GM23338 (cell line): ENCODE results near the gene MAP4K4. TPM values are rescaled to one million over a fixed set of nuclear protein-coding genes. Genes with fewer than 3 reads are reported as not detected.

Source experiments
- ATAC-seq: fragments of 200-7000 bp; cut with Tn5 transposase; 3 replicates; pipeline ENCODE4 v1.9.1; 2020
- DNase-seq: peaks from one replicate; pipeline ENCODE4 v3.0.0-alpha.2; 2015; ENCODE audit warnings: low spot score
- H2AFZ ChIP-seq: fragments of 200-600 bp; sonication (generic); 2 replicates; pipeline ENCODE4 v1.8.0; 2016; ENCODE audit warnings: antibody characterized with exemption, mild to moderate bottlenecking, moderate library complexity
- H3F3A ChIP-seq: fragments of 200-600 bp; sonication (generic); replicated peaks from 2 replicates; pipeline ENCODE4 v1.8.0; 2017; ENCODE audit warnings: antibody characterized with exemption, mixed run types, low read depth
- H3K27ac ChIP-seq: fragments of 200-600 bp; sonication (generic); 2 replicates; pipeline ENCODE4 v1.6.1; 2016; ENCODE audit warnings: low read depth
- H3K27me3 ChIP-seq: fragments of 200-600 bp; sonication (generic); 2 replicates; pipeline ENCODE4 v1.8.0; 2016; ENCODE audit warnings: mild to moderate bottlenecking, mixed run types, moderate library complexity; ENCODE audit not compliant: insufficient read depth
- H3K36me3 ChIP-seq: fragments of 200-600 bp; sonication (generic); 2 replicates; pipeline ENCODE4 v1.8.0; 2016; ENCODE audit warnings: mild to moderate bottlenecking; ENCODE audit not compliant: insufficient read depth
- H3K4me1 ChIP-seq: fragments of 200-600 bp; sonication (generic); 2 replicates; pipeline ENCODE4 v1.8.0; 2016; ENCODE audit warnings: mild to moderate bottlenecking, moderate library complexity; ENCODE audit not compliant: insufficient read depth
- H3K4me2 ChIP-seq: fragments of 200-600 bp; sonication (generic); 2 replicates; pipeline ENCODE4 v1.7.1; 2017; ENCODE audit warnings: mixed run types
- H3K4me3 ChIP-seq: fragments of 200-600 bp; sonication (generic); 2 replicates; pipeline ENCODE4 v1.6.1; 2016; ENCODE audit warnings: mixed run types
- H3K79me2 ChIP-seq: fragments of 200-600 bp; sonication (generic); replicated peaks from 2 replicates; pipeline ENCODE4 v1.8.0; 2017; ENCODE audit warnings: mild to moderate bottlenecking; ENCODE audit not compliant: insufficient read depth
- H3K9me2 ChIP-seq: fragments of 200-600 bp; sonication (generic); 2 replicates; pipeline ENCODE4 v1.8.0; 2017; ENCODE audit not compliant: insufficient read depth
- H4K20me1 ChIP-seq: fragments of 200-600 bp; sonication (generic); replicated peaks from 2 replicates; pipeline ENCODE4 v1.8.0; 2017; ENCODE audit warnings: mild to moderate bottlenecking; ENCODE audit not compliant: insufficient read depth
- H3K27ac Mint-ChIP-seq: 2 replicates; pipeline ENCODE4 v1.8.0; 2020; ENCODE audit warnings: inconsistent platforms, mild to moderate bottlenecking, moderate library complexity, mixed read lengths
- H3K27me3 Mint-ChIP-seq: 3 replicates; pipeline ENCODE4 v1.8.0; 2022; ENCODE audit warnings: low read depth, mild to moderate bottlenecking, moderate library complexity, mixed read lengths, inconsistent platforms; ENCODE audit not compliant: insufficient read depth, poor library complexity
- H3K36me3 Mint-ChIP-seq: 3 replicates; pipeline ENCODE4 v1.8.0; 2021; ENCODE audit warnings: low read depth, mild to moderate bottlenecking, inconsistent platforms, moderate library complexity, mixed read lengths
- H3K4me1 Mint-ChIP-seq: 3 replicates; pipeline ENCODE4 v1.8.0; 2020; ENCODE audit warnings: mild to moderate bottlenecking, inconsistent platforms, mixed read lengths
- H3K4me3 Mint-ChIP-seq: 3 replicates; pipeline ENCODE4 v1.8.0; 2021; ENCODE audit warnings: moderate library complexity, mild to moderate bottlenecking, inconsistent platforms, mixed read lengths
- H3K9me3 Mint-ChIP-seq: 3 replicates; pipeline ENCODE4 v1.8.0; 2020; ENCODE audit warnings: moderate library complexity, mild to moderate bottlenecking, inconsistent platforms, mixed read lengths
- CREB1 ChIP-seq: fragments of 250-450 bp; sonication (Bioruptor Pico); IDR thresholded peaks from 2 replicates; pipeline ENCODE4 v1.5.0; 2020; ENCODE audit warnings: low read depth, mild to moderate bottlenecking, moderate library complexity
- EZH2 ChIP-seq: fragments of 200-600 bp; sonication (generic); IDR thresholded peaks from one replicate; pipeline ENCODE4 v1.8.0; 2017; ENCODE audit warnings: antibody characterized with exemption, mild to moderate bottlenecking, low read depth; ENCODE audit not compliant: unreplicated experiment
- EZH2phosphoT487 ChIP-seq: fragments of 200-600 bp; sonication (generic); IDR thresholded peaks from one replicate; pipeline ENCODE4 v1.8.1; 2018; ENCODE audit warnings: antibody characterized with exemption; ENCODE audit not compliant: unreplicated experiment
- JUNB ChIP-seq: IDR thresholded peaks from one replicate; pipeline ENCODE4 v1.6.1; 2016; ENCODE audit warnings: antibody characterized with exemption; ENCODE audit not compliant: unreplicated experiment
- NANOG ChIP-seq: IDR thresholded peaks from 2 replicates; pipeline ENCODE4 v1.6.1; 2016; ENCODE audit warnings: antibody characterized with exemption, borderline replicate concordance
- POLR2AphosphoS5 ChIP-seq: IDR thresholded peaks from 2 replicates; pipeline ENCODE4 v1.6.1; 2016; ENCODE audit warnings: antibody characterized with exemption, low read depth
- STAT1 ChIP-seq: IDR thresholded peaks from one replicate; pipeline ENCODE4 v1.6.1; 2016; ENCODE audit warnings: antibody characterized with exemption; ENCODE audit not compliant: unreplicated experiment
- ZNF114 ChIP-seq: fragments of 250-450 bp; sonication (Bioruptor Pico); IDR thresholded peaks from 2 replicates; pipeline ENCODE4 v1.5.0; 2020; ENCODE audit warnings: mild to moderate bottlenecking, moderate library complexity
- ZNF331 ChIP-seq: fragments of 250-450 bp; sonication (Bioruptor Pico); IDR thresholded peaks from 2 replicates; pipeline ENCODE4 v1.5.0; 2020; ENCODE audit warnings: low read depth, mild to moderate bottlenecking, moderate library complexity
- polyA plus RNA-seq: library from polyadenylated mRNA; unstranded; fragments of >200 nt; fragmentation: Nextera tagmentation; extraction: Ambion mirVana; gene quantifications from 2 replicates; pipeline ENCODE4 v1.2.1, GENCODE V29; 2016
- total RNA-seq: library from RNA; depleted of rRNA; stranded (reverse); fragments of >200 nt; shearing (Covaris generic); gene quantifications from 2 replicates; pipeline ENCODE4 v1.2.3, GENCODE V29; 2014
- TF ChIP-seq, protein P1 (sequence below), 2 experiments: fragments of 200-600 bp in 1 of 2; sonication (generic) in 1 of 2; conservative IDR thresholded peaks; 2 replicates each; pipeline versions ENCODE4 v1.5.1 to v1.6.1; 2016 to 2017; ENCODE audit warnings: antibody characterized with exemption in 2 of 2, low read depth in 2 of 2, mild to moderate bottlenecking in 2 of 2, moderate library complexity in 1 of 2
- TF ChIP-seq, protein P2 (sequence below): fragments of 250-450 bp; sonication (Bioruptor Pico); IDR thresholded peaks from 2 replicates; pipeline ENCODE4 v1.5.0; 2020; ENCODE audit warnings: mild to moderate bottlenecking, moderate library complexity
- TF ChIP-seq, protein P3 (sequence below): IDR thresholded peaks from 2 replicates; pipeline ENCODE4 v1.6.1; 2016; ENCODE audit warnings: antibody characterized with exemption

Gene MAP4K4
- total and polyA plus RNA-seq, 2 experiments from 2014 or later = 34.6 to 99.2 TPM

DNA sequence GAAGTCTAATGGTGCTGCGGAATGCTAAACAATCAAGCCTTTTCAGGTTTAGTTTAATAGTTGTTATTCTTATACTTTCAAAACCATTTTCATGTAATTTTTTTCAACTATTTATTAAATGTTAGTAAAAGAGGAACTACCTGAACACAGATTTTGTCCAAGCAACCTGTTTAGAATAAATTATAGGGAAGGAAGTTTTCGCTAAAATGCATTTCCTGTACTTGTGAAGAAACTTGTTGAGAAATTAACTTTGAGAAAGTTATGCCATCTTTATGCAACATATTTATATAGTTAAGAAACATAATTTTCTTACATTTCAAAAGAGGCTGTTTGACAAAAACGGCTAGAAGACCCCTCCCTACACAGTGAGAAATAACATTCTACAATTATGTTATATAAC is 16.6 kb downstream of the MAP4K4 start (continued):
- TF ChIP-seq CREB1 (CRISPR knock-in tag) (no peak), ZNF331 (CRISPR knock-in tag) (no peak), POLR2AphosphoS5 (no peak)
- TF ChIP-seq, protein P1, sequence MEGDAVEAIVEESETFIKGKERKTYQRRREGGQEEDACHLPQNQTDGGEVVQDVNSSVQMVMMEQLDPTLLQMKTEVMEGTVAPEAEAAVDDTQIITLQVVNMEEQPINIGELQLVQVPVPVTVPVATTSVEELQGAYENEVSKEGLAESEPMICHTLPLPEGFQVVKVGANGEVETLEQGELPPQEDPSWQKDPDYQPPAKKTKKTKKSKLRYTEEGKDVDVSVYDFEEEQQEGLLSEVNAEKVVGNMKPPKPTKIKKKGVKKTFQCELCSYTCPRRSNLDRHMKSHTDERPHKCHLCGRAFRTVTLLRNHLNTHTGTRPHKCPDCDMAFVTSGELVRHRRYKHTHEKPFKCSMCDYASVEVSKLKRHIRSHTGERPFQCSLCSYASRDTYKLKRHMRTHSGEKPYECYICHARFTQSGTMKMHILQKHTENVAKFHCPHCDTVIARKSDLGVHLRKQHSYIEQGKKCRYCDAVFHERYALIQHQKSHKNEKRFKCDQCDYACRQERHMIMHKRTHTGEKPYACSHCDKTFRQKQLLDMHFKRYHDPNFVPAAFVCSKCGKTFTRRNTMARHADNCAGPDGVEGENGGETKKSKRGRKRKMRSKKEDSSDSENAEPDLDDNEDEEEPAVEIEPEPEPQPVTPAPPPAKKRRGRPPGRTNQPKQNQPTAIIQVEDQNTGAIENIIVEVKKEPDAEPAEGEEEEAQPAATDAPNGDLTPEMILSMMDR (conservative IDR thresholded peaks at IDR 0.05; ENCODE audit: low read depth in 2 of 2) = no peak

DNA sequence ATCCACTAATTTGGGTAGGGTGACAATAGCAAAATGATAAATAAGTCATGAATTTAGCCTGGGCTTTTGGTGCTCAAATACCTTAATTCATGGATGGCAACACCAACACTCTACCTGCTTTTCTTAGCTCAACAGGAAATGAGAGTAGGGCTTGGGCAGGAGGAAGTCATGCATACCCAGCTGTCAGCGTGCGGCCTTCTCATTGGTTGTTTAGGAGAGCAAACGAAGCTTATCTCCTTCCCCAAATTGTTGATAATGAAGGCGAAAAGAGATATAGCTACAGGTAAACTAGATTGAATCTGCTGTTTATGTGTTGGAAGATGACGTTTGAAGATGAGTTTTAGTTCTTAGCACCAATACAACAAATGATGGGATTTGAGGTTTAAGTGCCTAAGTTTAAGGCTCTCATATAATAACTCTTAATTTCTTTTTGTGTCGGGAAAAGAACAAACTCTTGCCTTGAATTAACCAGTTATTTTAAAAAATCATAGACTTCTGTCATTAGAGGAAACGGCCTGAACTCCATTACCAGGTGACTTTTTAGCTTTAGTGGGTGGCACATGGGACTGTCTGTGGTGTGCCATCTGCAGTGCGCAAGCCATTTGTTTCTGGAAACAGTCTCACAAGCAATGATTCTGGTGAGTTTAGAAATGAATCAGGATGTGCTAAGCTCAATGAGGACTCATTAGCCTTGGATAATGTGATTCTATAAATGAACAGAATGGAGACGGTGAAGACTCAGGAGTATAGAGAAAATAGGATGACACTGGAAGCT is 19.8 kb downstream of the MAP4K4 start:
- Histone ChIP-seq H3K9me2 (no peaks in the 10 kb centered on the region), H3K27me3 (no peaks in the 10 kb centered on the region), H3K4me1 (peaks cover 30% of the 10 kb centered on the region), H2AFZ (no peak overlapping the region), H4K20me1 (peaks cover 45% of the 10 kb centered on the region), H3F3A (no peaks in the 10 kb centered on the region), H3K4me3 (no peak overlapping the region), H3K79me2 (peaks cover 99% of the 10 kb centered on the region), H3K36me3 (no peaks in the 10 kb centered on the region), H3K27ac (no peak overlapping the region), H3K4me2 (no peak overlapping the region)
- Mint-ChIP-seq H3K4me1 (peaks cover 60% of the 10 kb centered on the region), H3K36me3 (peaks cover 15% of the 10 kb centered on the region; the same call in 2 of the 3 replicates), H3K9me3 (no peaks in the 10 kb centered on the region; the same call in 1 of the 3 replicates), H3K4me3 (no peak overlapping the region), H3K27ac (no peak overlapping the region), H3K27me3 (peaks cover 4% of the 10 kb centered on the region)
- ATAC-seq (no peak), DNase-seq (no peak)
- no peak for TF ChIP-seq EZH2phosphoT487
- TF ChIP-seq NANOG = no peak
- TF ChIP-seq, protein P2, sequence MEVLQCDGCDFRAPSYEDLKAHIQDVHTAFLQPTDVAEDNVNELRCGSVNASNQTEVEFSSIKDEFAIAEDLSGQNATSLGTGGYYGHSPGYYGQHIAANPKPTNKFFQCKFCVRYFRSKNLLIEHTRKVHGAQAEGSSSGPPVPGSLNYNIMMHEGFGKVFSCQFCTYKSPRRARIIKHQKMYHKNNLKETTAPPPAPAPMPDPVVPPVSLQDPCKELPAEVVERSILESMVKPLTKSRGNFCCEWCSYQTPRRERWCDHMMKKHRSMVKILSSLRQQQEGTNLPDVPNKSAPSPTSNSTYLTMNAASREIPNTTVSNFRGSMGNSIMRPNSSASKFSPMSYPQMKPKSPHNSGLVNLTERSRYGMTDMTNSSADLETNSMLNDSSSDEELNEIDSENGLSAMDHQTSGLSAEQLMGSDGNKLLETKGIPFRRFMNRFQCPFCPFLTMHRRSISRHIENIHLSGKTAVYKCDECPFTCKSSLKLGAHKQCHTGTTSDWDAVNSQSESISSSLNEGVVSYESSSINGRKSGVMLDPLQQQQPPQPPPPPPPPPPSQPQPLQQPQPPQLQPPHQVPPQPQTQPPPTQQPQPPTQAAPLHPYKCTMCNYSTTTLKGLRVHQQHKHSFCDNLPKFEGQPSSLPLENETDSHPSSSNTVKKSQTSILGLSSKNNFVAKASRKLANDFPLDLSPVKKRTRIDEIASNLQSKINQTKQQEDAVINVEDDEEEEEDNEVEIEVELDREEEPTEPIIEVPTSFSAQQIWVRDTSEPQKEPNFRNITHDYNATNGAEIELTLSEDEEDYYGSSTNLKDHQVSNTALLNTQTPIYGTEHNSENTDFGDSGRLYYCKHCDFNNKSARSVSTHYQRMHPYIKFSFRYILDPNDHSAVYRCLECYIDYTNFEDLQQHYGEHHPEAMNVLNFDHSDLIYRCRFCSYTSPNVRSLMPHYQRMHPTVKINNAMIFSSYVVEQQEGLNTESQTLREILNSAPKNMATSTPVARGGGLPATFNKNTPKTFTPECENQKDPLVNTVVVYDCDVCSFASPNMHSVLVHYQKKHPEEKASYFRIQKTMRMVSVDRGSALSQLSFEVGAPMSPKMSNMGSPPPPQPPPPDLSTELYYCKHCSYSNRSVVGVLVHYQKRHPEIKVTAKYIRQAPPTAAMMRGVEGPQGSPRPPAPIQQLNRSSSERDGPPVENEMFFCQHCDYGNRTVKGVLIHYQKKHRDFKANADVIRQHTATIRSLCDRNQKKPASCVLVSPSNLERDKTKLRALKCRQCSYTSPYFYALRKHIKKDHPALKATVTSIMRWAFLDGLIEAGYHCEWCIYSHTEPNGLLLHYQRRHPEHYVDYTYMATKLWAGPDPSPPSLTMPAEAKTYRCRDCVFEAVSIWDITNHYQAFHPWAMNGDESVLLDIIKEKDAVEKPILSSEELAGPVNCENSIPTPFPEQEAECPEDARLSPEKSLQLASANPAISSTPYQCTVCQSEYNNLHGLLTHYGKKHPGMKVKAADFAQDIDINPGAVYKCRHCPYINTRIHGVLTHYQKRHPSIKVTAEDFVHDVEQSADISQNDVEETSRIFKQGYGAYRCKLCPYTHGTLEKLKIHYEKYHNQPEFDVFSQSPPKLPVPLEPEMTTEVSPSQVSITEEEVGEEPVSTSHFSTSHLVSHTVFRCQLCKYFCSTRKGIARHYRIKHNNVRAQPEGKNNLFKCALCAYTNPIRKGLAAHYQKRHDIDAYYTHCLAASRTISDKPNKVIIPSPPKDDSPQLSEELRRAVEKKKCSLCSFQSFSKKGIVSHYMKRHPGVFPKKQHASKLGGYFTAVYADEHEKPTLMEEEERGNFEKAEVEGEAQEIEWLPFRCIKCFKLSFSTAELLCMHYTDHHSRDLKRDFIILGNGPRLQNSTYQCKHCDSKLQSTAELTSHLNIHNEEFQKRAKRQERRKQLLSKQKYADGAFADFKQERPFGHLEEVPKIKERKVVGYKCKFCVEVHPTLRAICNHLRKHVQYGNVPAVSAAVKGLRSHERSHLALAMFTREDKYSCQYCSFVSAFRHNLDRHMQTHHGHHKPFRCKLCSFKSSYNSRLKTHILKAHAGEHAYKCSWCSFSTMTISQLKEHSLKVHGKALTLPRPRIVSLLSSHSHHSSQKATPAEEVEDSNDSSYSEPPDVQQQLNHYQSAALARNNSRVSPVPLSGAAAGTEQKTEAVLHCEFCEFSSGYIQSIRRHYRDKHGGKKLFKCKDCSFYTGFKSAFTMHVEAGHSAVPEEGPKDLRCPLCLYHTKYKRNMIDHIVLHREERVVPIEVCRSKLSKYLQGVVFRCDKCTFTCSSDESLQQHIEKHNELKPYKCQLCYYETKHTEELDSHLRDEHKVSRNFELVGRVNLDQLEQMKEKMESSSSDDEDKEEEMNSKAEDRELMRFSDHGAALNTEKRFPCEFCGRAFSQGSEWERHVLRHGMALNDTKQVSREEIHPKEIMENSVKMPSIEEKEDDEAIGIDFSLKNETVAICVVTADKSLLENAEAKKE = no peak
- TF ChIP-seq CREB1 (CRISPR knock-in tag) = no peak
- no peak for TF ChIP-seq ZNF114 (CRISPR knock-in tag)
- TF ChIP-seq, protein P3, sequence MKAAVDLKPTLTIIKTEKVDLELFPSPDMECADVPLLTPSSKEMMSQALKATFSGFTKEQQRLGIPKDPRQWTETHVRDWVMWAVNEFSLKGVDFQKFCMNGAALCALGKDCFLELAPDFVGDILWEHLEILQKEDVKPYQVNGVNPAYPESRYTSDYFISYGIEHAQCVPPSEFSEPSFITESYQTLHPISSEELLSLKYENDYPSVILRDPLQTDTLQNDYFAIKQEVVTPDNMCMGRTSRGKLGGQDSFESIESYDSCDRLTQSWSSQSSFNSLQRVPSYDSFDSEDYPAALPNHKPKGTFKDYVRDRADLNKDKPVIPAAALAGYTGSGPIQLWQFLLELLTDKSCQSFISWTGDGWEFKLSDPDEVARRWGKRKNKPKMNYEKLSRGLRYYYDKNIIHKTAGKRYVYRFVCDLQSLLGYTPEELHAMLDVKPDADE = no peak
- TF ChIP-seq JUNB = no peak
- no peak for TF ChIP-seq STAT1
- TF ChIP-seq EZH2 = no peak
- TF ChIP-seq POLR2AphosphoS5 = no peak
